Endothelial cell of umbilical vein (primary cell): ENCODE results near the gene ZC3H15. TPM values are rescaled to one million over a fixed set of nuclear protein-coding genes. Genes with fewer than 3 reads are reported as not detected.
A peak's percentile ranks its signal among the peaks of the same experiment; 100 is the strongest.

Source experiments
- BruUV-seq: library from RNA; stranded (reverse); fragments of 400-500 nt; replicated peaks from 2 replicates; lab custom pipeline; 2021; lab: Mats Ljungman, UMichigan
- CTCF ChIA-PET: fragments of 300-600, 350-600 bp; sonication (Branson Sonifier 250); formaldehyde crosslinking; loops from one replicate; lab custom pipeline; 2021; ENCODE audit warnings: antibody characterized with exemption, inconsistent platforms; lab: Charles Lee
- POLR2A ChIA-PET: fragments of 300-600, 350-600 bp; sonication (Branson Sonifier 250); formaldehyde crosslinking; loops from one replicate; lab custom pipeline; 2021; ENCODE audit warnings: antibody characterized with exemption, inconsistent platforms; lab: Charles Lee
- DNase-seq: peaks from one replicate; pipeline ENCODE4 v3.0.0-alpha.2; 2011; ENCODE audit warnings: low read depth, low spot score
- FAIRE-seq: peaks from 2 replicates; lab custom pipeline; 2011; peaks lifted over from hg19 to GRCh38; lab: Jason Lieb, UNC
- H2AFZ ChIP-seq: 2 replicates; pipeline ENCODE4 v1.6.0; 2012; ENCODE audit warnings: low read depth, low read length, control low read depth, inconsistent platforms
- H3K27ac ChIP-seq: 2 replicates; pipeline ENCODE4 v1.5.1; 2011; ENCODE audit warnings: low read depth, mild to moderate bottlenecking, control low read depth, low read length, moderate library complexity; ENCODE audit not compliant: insufficient read depth
- H3K27me3 ChIP-seq, 2 experiments: 2 replicates each; pipeline versions ENCODE4 v1.6.0 to v1.6.1; 2011; ENCODE audit warnings: low read length in 2 of 2, mixed read lengths in 1 of 2; ENCODE audit not compliant: control insufficient read depth in 2 of 2, insufficient read depth in 2 of 2
- H3K36me3 ChIP-seq, 2 experiments: 2 replicates in 1 of 2; 3 replicates in 1 of 2; pipeline ENCODE4 v1.5.1; 2011; ENCODE audit warnings: low read length in 2 of 2, mild to moderate bottlenecking in 1 of 2, moderate library complexity in 1 of 2; ENCODE audit not compliant: control insufficient read depth in 2 of 2, insufficient read depth in 2 of 2; ENCODE audit errors: extremely low read depth in 1 of 2
- H3K4me1 ChIP-seq: 3 replicates; pipeline ENCODE4 v1.5.1; 2011; ENCODE audit warnings: mild to moderate bottlenecking, low read length; ENCODE audit not compliant: control insufficient read depth, insufficient read depth; ENCODE audit errors: extremely low read depth
- H3K4me2 ChIP-seq: 2 replicates; pipeline ENCODE4 v1.6.1; 2011; ENCODE audit warnings: low read length, control low read depth, mixed read lengths; ENCODE audit not compliant: insufficient read depth
- H3K4me3 ChIP-seq, 3 experiments: fragments of 200-600 bp in 1 of 3; sonication (generic), shearing (Covaris generic) in 1 of 3; replicated peaks in 1 of 3; 2 replicates each; pipeline ENCODE4 v1.5.1; 2011 to 2016; ENCODE audit warnings: control low read depth in 3 of 3, low read length in 3 of 3, mild to moderate bottlenecking in 2 of 3, inconsistent platforms in 1 of 3, low read depth in 1 of 3, moderate library complexity in 1 of 3; ENCODE audit not compliant: insufficient read depth in 1 of 3
- H3K79me2 ChIP-seq: 2 replicates; pipeline ENCODE4 v1.6.0; 2012; ENCODE audit warnings: low read length, inconsistent platforms; ENCODE audit not compliant: control insufficient read depth, insufficient read depth
- H3K9ac ChIP-seq: replicated peaks from 2 replicates; pipeline ENCODE3; 2011; ENCODE audit warnings: low read length, control low read depth; ENCODE audit not compliant: insufficient read depth; ENCODE audit errors: extremely low read depth
- H3K9me1 ChIP-seq: replicated peaks from 3 replicates; pipeline ENCODE4 v1.6.0; 2011; ENCODE audit warnings: mild to moderate bottlenecking, low read length; ENCODE audit not compliant: control insufficient read depth, insufficient read depth; ENCODE audit errors: extremely low read depth
- H3K9me3 ChIP-seq: replicated peaks from 2 replicates; pipeline ENCODE4 v1.5.1; 2012; ENCODE audit warnings: low read length, inconsistent platforms; ENCODE audit not compliant: control insufficient read depth, insufficient read depth
- H4K20me1 ChIP-seq: replicated peaks from 2 replicates; pipeline ENCODE3; 2011; ENCODE audit warnings: mild to moderate bottlenecking, low read length; ENCODE audit not compliant: control insufficient read depth, insufficient read depth; ENCODE audit errors: extremely low read depth
- EZH2 ChIP-seq: IDR thresholded peaks from 2 replicates; pipeline ENCODE4 v1.6.1; 2012; ENCODE audit warnings: borderline replicate concordance, low read depth, mild to moderate bottlenecking, moderate library complexity, low read length, inconsistent platforms; ENCODE audit not compliant: severe bottlenecking
- FOS ChIP-seq: IDR thresholded peaks from 2 replicates; pipeline ENCODE4 v1.6.1; 2011; ENCODE audit warnings: mild to moderate bottlenecking, low read length, moderate library complexity, borderline replicate concordance; ENCODE audit not compliant: insufficient read depth
- GATA2 ChIP-seq: IDR thresholded peaks from 2 replicates; pipeline ENCODE4 v1.7.0; 2011; ENCODE audit warnings: low read depth, mild to moderate bottlenecking, moderate library complexity, mixed read lengths, low read length; ENCODE audit not compliant: insufficient read length, insufficient read depth
- JUN ChIP-seq: IDR thresholded peaks from 2 replicates; pipeline ENCODE4 v1.6.1; 2011; ENCODE audit warnings: borderline replicate concordance, low read depth; ENCODE audit not compliant: insufficient read length, insufficient read depth
- MAX ChIP-seq: IDR thresholded peaks from 2 replicates; pipeline ENCODE4 v1.6.1; 2011; ENCODE audit not compliant: insufficient read depth, insufficient read length
- MYC ChIP-seq: IDR thresholded peaks from one replicate; pipeline ENCODE4 v1.6.1; 2011; ENCODE audit warnings: mild to moderate bottlenecking, low read depth, low read length
- POLR2A ChIP-seq: IDR thresholded peaks from 2 replicates; pipeline ENCODE4 v1.6.1; 2012; ENCODE audit warnings: low read depth, mild to moderate bottlenecking, control low read depth, low read length
- POLR2AphosphoS5 ChIP-seq: IDR thresholded peaks from 2 replicates; pipeline ENCODE4 v1.6.1; 2012; ENCODE audit warnings: low read depth, mild to moderate bottlenecking, control low read depth, low read length, moderate library complexity; ENCODE audit not compliant: insufficient read depth
- dilution Hi-C: fragments of 300-500 bp; cut with MboI; formaldehyde crosslinking; loops from one replicate; pipeline ENCODE4 v1.15.0; 2019; ENCODE audit warnings: low sequenced_read_pairs; ENCODE audit not compliant: extremely low pct_ligation_motif_present
- intact Hi-C: fragments of 100-400 bp; cut with micrococcal nuclease; formaldehyde crosslinking; loops from one replicate; pipeline ENCODE4 v1.10.0; 2022
- polyA plus RNA-seq, 4 experiments: library from polyadenylated mRNA; depleted of rRNA in 3 of 4; stranded (reverse) in 3 of 4; unstranded in 1 of 4; fragments of >200 nt; gene quantifications; 2 replicates each; pipeline versions ENCODE4 v1.2.1 to v1.2.3, GENCODE V29; 2011 to 2012; ENCODE audit warnings: missing spikeins in 1 of 4
- total RNA-seq: library from RNA; stranded (reverse); gene quantifications from 2 replicates; pipeline ENCODE4 v1.2.3, GENCODE V29; 2021
- TF ChIP-seq, protein P1 (sequence below), 2 donors: IDR thresholded peaks; 1 replicate in 1 of 2; 2 replicates in 1 of 2; pipeline ENCODE4 v1.5.1; 2011; ENCODE audit warnings: low read length in 2 of 2, mild to moderate bottlenecking in 2 of 2, moderate library complexity in 2 of 2, control low read depth in 1 of 2, inconsistent platforms in 1 of 2, low read depth in 1 of 2; ENCODE audit not compliant: insufficient read depth in 1 of 2; ENCODE audit errors: extremely low read depth in 1 of 2

Gene ZC3H15
- total and polyA plus RNA-seq, 2 donors (not counting 3 experiments of a cell fraction or from before 2014, with no cell fraction given), result 24.1 to 65.1 TPM

- Histone ChIP-seq H4K20me1 (no peaks in the 10 kb centered on the region), H2AFZ (no peak overlapping the region), H3K9me3 (no peaks in the 10 kb centered on the region), H3K36me3 (no peaks in the 10 kb centered on the region), H3K4me3 (no peak overlapping the region), H3K9ac (no peak overlapping the region), H3K4me1 (peaks cover 6% of the 10 kb centered on the region), H3K9me1 (no peaks in the 10 kb centered on the region), H3K27ac (no peak overlapping the region), H3K79me2 (no peaks in the 10 kb centered on the region), H3K27me3 (no peaks in the 10 kb centered on the region), H3K4me2 (no peak overlapping the region)
- TF ChIP-seq JUN, result no peak
- no peak for TF ChIP-seq POLR2AphosphoS5
- TF ChIP-seq, protein P1, sequence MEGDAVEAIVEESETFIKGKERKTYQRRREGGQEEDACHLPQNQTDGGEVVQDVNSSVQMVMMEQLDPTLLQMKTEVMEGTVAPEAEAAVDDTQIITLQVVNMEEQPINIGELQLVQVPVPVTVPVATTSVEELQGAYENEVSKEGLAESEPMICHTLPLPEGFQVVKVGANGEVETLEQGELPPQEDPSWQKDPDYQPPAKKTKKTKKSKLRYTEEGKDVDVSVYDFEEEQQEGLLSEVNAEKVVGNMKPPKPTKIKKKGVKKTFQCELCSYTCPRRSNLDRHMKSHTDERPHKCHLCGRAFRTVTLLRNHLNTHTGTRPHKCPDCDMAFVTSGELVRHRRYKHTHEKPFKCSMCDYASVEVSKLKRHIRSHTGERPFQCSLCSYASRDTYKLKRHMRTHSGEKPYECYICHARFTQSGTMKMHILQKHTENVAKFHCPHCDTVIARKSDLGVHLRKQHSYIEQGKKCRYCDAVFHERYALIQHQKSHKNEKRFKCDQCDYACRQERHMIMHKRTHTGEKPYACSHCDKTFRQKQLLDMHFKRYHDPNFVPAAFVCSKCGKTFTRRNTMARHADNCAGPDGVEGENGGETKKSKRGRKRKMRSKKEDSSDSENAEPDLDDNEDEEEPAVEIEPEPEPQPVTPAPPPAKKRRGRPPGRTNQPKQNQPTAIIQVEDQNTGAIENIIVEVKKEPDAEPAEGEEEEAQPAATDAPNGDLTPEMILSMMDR (IDR thresholded peaks at IDR 0.05; ENCODE audit: extremely low read depth in 1 of 2, insufficient read depth in 1 of 2, low read depth in 1 of 2, low read length in 2 of 2), result no peak
- TF ChIP-seq GATA2, result no peak
- TF ChIP-seq EZH2, result no peak
- no peak for TF ChIP-seq MYC
- TF ChIP-seq POLR2A, result no peak
- no peak for TF ChIP-seq MAX
- TF ChIP-seq FOS, result no peak
- FAIRE-seq (peak; percentile 35), DNase-seq (peak; percentile 38)
- intact Hi-C loops, result loop anchor here (2.0 kb wide), 1 partner anchor 36 kb away; the partner anchor contains the start of gene ITGAV
- dilution Hi-C loops, result no loop called here
- ChIA-PET CTCF (interaction anchor here (1.0 to 1.9 kb wide), 11 partner anchors 8 to 87 kb away, joined by 3 to 9 read pairs (median 4); partner anchors contain the start of gene ITGAV), POLR2A (interaction anchor here (0.6 to 1.5 kb wide), 2 partner anchors 21 to 35 kb away, joined by 3 to 7 read pairs; partner anchors contain the start of gene ITGAV)
- BruUV-seq, result no TSS peak
Measured at GRCh38 chr2:186554429-186554828, 68.4 kb downstream of the ZC3H15 start.
